ENCODE data around the gene KLF2.
A peak's percentile ranks its signal among the peaks of the same experiment; 100 is the strongest.

Gene KLF2

DNA sequence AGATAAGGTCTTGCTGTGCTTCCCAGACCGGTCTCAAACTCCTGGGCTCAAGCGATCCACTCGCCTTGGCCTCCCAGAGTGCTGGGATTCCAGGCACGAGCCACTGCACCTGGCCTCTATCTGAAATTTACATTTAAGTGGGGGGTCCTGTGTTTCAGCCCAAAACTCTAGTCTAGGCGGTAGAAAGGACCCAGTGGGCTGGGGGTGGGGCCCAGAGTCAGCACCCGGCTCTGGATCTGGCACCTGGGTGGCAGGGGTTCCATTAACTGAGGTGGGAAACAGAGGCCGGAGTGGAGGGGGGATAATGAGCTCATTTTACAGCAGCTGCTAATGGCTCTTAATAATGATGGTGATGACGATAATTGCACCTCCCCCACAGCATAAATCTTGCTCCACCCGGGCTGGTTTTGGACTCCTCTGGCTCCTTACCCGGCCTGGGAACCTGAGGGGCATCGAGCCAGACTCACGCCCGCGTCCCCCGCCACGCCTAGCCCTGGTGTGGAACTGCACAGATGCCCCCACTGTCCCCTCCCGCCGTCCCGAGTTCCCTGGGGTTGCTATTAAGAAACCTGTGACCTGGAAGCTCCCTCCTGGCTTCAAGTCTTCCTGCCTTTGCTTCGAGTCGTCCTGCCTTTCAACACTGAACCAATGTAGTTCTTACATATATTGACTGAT is 17.8 kb upstream of the KLF2 start:
- no peak overlapping the region for H3K4me3 ChIP-seq (ENCODE audit: control insufficient read depth, low read depth, low read length)
- DNase-seq (ENCODE audit: low read depth): no peak
- TF ChIP-seq, protein P1, sequence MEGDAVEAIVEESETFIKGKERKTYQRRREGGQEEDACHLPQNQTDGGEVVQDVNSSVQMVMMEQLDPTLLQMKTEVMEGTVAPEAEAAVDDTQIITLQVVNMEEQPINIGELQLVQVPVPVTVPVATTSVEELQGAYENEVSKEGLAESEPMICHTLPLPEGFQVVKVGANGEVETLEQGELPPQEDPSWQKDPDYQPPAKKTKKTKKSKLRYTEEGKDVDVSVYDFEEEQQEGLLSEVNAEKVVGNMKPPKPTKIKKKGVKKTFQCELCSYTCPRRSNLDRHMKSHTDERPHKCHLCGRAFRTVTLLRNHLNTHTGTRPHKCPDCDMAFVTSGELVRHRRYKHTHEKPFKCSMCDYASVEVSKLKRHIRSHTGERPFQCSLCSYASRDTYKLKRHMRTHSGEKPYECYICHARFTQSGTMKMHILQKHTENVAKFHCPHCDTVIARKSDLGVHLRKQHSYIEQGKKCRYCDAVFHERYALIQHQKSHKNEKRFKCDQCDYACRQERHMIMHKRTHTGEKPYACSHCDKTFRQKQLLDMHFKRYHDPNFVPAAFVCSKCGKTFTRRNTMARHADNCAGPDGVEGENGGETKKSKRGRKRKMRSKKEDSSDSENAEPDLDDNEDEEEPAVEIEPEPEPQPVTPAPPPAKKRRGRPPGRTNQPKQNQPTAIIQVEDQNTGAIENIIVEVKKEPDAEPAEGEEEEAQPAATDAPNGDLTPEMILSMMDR (conservative IDR thresholded peaks at IDR 0.05; ENCODE audit: control insufficient read depth, insufficient read depth, low read depth, low read length): no peak

DNA sequence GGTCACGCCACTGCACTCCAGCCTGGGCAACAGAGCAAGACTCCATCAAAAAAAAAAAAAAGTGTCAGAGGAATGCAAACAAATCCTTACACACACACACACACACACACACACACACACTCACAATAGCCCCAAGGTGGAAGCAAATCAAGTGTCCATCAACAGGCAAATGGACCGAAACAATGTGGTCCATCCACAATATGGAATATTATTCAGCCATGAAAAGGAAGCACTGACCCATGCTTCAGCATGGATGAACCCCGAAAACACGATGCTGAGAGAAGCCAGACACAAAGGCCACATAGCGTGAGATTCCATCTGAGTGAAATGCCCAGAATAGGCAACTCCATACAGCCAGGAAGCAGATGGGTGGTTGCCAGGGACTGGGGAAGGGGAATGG is 16.5 kb upstream of the KLF2 start:
- H3K4me3 ChIP-seq (ENCODE audit: control insufficient read depth, low read depth, low read length): no peak overlapping the region
- TF ChIP-seq, protein P1 (conservative IDR thresholded peaks at IDR 0.05; ENCODE audit: control insufficient read depth, insufficient read depth, low read depth, low read length): no peak
- DNase-seq (ENCODE audit: low read depth): no peak

DNA sequence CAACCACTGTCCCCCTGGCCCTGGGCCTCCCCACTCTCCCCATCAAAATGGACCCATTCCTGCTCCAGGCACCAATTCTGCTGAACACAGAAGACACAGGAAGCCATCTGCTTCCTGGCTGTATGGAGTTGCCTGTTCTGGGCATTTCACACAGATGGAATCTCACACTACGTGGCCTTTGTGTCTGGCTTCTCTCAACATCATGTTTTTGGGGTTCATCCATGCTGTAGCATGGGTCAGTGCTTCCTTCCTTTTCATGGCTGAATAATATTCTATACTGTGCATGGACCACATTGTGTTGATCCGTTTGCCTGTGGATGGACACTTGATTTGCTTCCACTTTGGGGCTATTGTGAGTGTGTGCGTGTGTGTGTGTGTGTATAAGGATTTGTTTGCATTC is 15.0 kb upstream of the KLF2 start:
- TF ChIP-seq, protein P1 (conservative IDR thresholded peaks at IDR 0.05; ENCODE audit: control insufficient read depth, insufficient read depth, low read depth, low read length): no peak
- DNase-seq (ENCODE audit: low read depth): no peak
- no peak overlapping the region for H3K4me3 ChIP-seq (ENCODE audit: control insufficient read depth, low read depth, low read length)

DNA sequence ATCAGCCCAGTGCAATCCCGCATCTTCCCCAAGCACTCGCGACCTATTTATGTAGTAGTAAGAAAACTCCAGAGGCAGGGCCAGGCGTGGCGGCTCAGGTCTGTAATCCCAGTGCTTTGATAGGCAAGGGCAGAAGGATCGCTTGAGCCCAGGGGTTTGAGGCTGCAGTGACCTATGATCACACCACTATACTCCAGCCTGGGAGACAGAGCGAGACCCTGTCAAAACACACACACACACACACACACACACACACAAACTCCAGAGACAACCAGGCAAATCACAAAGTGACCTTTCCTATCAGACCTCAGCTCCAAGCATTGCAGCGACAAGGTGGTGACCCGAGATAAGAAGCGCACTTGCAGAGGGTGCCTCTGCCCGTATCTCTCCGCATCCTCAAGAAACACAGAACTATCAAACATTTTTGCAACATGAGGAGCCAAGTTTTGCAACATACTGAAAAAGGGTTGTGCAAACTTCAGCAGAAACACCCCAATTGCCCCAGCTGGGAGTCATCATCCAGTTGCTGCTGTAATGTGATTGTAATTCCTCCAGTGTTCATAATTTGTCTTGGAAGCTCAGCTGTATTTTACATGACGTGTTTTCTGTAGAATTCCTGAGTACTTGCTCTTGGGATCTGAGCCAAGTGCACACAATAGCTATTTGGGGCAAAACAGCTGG is 8.7 kb upstream of the KLF2 start:
- DNase-seq (ENCODE audit: low read depth): peak; percentile 99
- no peak overlapping the region for H3K4me3 ChIP-seq (ENCODE audit: control insufficient read depth, low read depth, low read length)

DNA sequence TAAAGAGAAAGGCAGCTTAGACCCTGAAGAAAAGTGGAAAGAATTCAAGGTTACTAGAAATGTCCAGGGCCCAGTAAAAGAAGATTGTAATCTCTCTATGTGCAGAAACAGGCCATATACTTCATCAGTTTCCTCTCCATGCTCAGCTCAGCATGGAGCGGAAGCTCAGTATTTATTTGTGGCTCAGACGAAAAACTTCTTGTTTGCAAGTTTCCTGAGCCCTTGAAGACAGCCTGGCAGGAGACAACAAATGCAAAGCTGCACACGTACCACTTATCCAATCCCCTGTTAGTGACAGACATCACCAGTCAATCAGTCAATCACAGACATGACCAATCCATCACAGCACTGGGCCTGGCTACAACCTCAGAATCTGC is 8.1 kb upstream of the KLF2 start:
- no peak for DNase-seq (ENCODE audit: low read depth)
- no peak overlapping the region for H3K4me3 ChIP-seq (ENCODE audit: control insufficient read depth, low read depth, low read length)
- TF ChIP-seq, protein P1 (conservative IDR thresholded peaks at IDR 0.05; ENCODE audit: control insufficient read depth, insufficient read depth, low read depth, low read length): no peak

More for the DNA sequence above, 8.7 kb upstream of the KLF2 start:
- TF ChIP-seq, protein P1 (conservative IDR thresholded peaks at IDR 0.05; ENCODE audit: control insufficient read depth, insufficient read depth, low read depth, low read length): no peak

DNA sequence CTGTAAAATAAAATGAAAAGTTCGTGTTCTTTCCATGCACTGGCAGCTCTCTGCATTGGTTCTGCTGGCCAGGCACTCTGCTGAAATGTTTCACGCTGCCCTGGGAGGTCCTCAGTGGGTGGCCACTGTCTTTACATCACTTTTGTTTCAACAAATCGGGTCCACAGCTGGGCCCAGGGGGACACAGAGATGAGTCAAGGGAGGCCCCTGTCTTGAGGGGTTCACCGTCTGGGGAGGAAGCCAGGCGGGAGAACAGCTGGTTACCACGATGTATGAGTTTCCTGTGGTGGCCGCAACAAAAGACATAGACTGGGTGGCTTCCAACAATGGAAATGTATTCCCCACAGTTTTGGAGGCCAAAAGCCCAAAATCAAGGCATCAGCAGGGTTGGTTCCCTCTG is 5.1 kb upstream of the KLF2 start:
- no peak overlapping the region for H3K4me3 ChIP-seq (ENCODE audit: control insufficient read depth, low read depth, low read length)
- TF ChIP-seq, protein P1 (conservative IDR thresholded peaks at IDR 0.05; ENCODE audit: control insufficient read depth, insufficient read depth, low read depth, low read length): no peak
- DNase-seq (ENCODE audit: low read depth): no peak
